Suprapubic skin (tissue), 4 donors: ENCODE data around the gene RPS6KA4. TPM values are rescaled to one million over a fixed set of nuclear protein-coding genes. Genes with fewer than 3 reads are reported as not detected.
"Not testable (repeated sequence)": the region's sequence is repeated elsewhere in the genome, so short reads cannot be mapped to it uniquely, and the experiment has no call there.

ENCODE experiments used
- DNase-seq, 2 donors: peaks; one replicate each; pipeline ENCODE4 v3.0.0-alpha.2; 2019; ENCODE audit warnings: low spot score in 2 of 2
- H3K27ac ChIP-seq: fragments of 200-600 bp; sonication (generic); one replicate; pipeline ENCODE4 v1.5.1; 2019
- H3K27me3 ChIP-seq: fragments of 200-600 bp; sonication (generic); one replicate; pipeline ENCODE4 v1.5.1; 2019
- H3K36me3 ChIP-seq: fragments of 200-600 bp; sonication (generic); one replicate; pipeline ENCODE4 v1.5.1; 2019
- H3K4me1 ChIP-seq: fragments of 200-600 bp; sonication (generic); one replicate; pipeline ENCODE4 v1.5.1; 2019
- H3K4me3 ChIP-seq: fragments of 200-600 bp; sonication (generic); one replicate; pipeline ENCODE4 v1.5.1; 2019; ENCODE audit warnings: mild to moderate bottlenecking
- H3K9me3 ChIP-seq: fragments of 200-600 bp; sonication (generic); one replicate; pipeline ENCODE4 v1.5.1; 2019
- CTCF ChIP-seq, 2 donors: fragments of 200-600 bp in 1 of 2; fragments of 450-650 bp in 1 of 2; sonication (generic) in 1 of 2; IDR thresholded peaks; one replicate each; pipeline ENCODE4 v1.5.1; 2016 to 2019; ENCODE audit warnings: antibody characterized with exemption in 2 of 2, mild to moderate bottlenecking in 1 of 2, moderate library complexity in 1 of 2
- EP300 ChIP-seq: sonication (generic); formaldehyde crosslinking; IDR thresholded peaks from one replicate; pipeline ENCODE4 v1.6.1; 2017; ENCODE audit warnings: antibody characterized with exemption
- POLR2A ChIP-seq, 2 donors: fragments of 450-650 bp; IDR thresholded peaks; one replicate each; pipeline ENCODE4 v1.6.1; 2017; ENCODE audit warnings: antibody characterized with exemption in 2 of 2, mild to moderate bottlenecking in 2 of 2, moderate library complexity in 2 of 2
- POLR2AphosphoS5 ChIP-seq, 3 donors: sonication (generic); formaldehyde crosslinking; IDR thresholded peaks; one replicate each; pipeline ENCODE4 v1.6.1; 2017; ENCODE audit warnings: antibody characterized with exemption in 3 of 3
- WGBS: methylation state at CpG from one replicate; pipeline ENCODE4 v1.1.5; 2018; 5-methylcytosine and 5-hydroxymethylcytosine counted together
- total RNA-seq, 4 donors: library from RNA; depleted of rRNA; stranded (reverse); fragments of >200 nt; gene quantifications; one replicate each; pipeline ENCODE4 v1.1.0, GENCODE V29; 2016

RPS6KA4 gene
- 10 to 100 TPM; 29.4 to 46.0 (median 39.6) TPM for total RNA-seq

DNA sequence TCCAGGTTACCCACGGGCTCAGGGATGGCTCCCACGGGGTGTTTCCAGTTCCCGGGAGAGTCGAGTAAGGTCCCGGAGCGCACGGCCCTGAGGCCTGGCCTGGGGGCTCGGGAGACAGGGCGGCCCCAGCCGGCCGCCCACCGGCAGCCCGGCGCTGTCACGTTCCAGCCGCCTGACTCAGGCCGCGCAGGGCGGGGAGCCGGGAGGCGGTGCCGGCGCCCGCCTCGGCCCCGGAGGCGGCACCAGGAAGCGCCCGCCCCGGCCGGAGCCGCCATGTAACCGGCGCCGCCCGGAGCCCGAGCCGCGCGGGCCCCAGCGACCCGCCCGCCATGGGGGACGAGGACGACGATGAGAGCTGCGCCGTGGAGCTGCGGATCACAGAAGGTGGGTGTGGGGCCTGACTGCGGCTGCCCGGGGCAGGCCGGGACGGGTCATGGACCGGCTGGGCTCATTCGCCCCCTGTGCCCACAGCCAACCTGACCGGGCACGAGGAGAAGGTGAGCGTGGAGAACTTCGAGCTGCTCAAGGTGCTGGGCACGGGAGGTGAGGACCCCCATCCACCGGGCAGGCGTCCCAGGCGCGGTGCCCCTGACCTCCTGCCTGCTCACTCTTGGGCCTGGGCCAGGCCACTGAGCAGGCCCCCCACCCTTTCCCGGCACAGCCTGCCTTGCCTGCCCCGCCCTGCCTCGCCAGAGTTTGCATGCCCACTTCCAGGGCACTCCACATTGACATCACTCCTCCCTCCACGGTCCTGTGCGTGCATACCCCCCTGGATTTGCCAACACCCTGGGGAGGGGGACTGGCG, at the start of gene RPS6KA4:
TSS of gene RPS6KA4 (plus strand) at position 256 of the 805 bp plus-strand sequence. CDS start at position 330, 74 bp downstream.
- DNase-seq, result peak in 1 of 2 donors; percentile 73
- no peaks in the 10 kb centered on the region for H3K9me3 ChIP-seq
- H3K4me1 ChIP-seq, result peaks cover 49% of the 10 kb centered on the region
- H3K36me3 ChIP-seq, result peaks cover 37% of the 10 kb centered on the region
- WGBS, result 0% methylated on average over 12 of the region's 70 CpGs
- peak within 1 kb of the TSS; percentile 83 for H3K27ac ChIP-seq
- H3K4me3 ChIP-seq, result peak within 1 kb of the TSS; percentile 88
- no peaks in the 10 kb centered on the region for H3K27me3 ChIP-seq
- TF ChIP-seq POLR2A (IDR thresholded peaks at IDR 0.05) (peak in 1 of 2 donors; percentile 27), POLR2AphosphoS5 (IDR thresholded peaks at IDR 0.05) (no peak)

DNA sequence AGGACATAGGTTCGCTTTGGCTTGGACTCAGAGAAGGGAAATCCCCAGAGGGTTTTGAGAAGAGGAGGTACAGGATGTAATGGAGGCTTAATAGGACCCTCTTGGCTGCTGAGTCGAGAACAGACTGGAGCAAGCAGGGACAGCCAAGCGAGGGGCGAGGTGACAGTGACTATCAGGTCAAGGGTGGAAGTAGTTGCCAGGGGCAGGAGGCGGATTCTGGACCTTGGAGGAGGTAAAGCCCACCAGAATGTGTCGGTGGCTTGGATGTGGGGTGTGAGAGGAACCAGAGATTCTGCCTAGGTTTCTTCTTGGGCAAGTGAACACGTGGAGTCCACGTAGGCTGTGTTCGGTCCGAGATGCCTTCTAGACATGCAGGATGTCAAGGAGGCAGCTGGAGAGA, 46.0 kb upstream of the RPS6KA4 start:
- 74% methylated on average over 10 of the region's 10 CpGs for WGBS
- peak overlapping the region; percentile 50 for H3K27ac ChIP-seq
- H3K4me3 ChIP-seq, result no peak overlapping the region
- TF ChIP-seq CTCF (IDR thresholded peaks at IDR 0.05) (no peak), POLR2A (IDR thresholded peaks at IDR 0.05) (no peak), POLR2AphosphoS5 (IDR thresholded peaks at IDR 0.05) (no peak), EP300 (no peak)
- no peaks in the 10 kb centered on the region for H3K9me3 ChIP-seq
- peaks cover 49% of the 10 kb centered on the region for H3K4me1 ChIP-seq
- peaks cover 22% of the 10 kb centered on the region for H3K36me3 ChIP-seq
- no peaks in the 10 kb centered on the region for H3K27me3 ChIP-seq
- no peak for DNase-seq

GRCh38 chr11:64313491-64314145, 45.3 kb upstream of the RPS6KA4 start:
- Histone ChIP-seq H3K4me3 (no peak overlapping the region), H3K9me3 (no peaks in the 10 kb centered on the region), H3K4me1 (peaks cover 52% of the 10 kb centered on the region), H3K27me3 (no peaks in the 10 kb centered on the region), H3K36me3 (peaks cover 22% of the 10 kb centered on the region), H3K27ac (peak overlapping the region; percentile 50)
- WGBS, result 21% methylated on average over 10 of the region's 18 CpGs
- TF ChIP-seq CTCF (IDR thresholded peaks at IDR 0.05) (no peak), EP300 (no peak), POLR2AphosphoS5 (IDR thresholded peaks at IDR 0.05) (no peak), POLR2A (IDR thresholded peaks at IDR 0.05) (no peak)
- DNase-seq, result peak in 1 of 2 donors; percentile 85

DNA sequence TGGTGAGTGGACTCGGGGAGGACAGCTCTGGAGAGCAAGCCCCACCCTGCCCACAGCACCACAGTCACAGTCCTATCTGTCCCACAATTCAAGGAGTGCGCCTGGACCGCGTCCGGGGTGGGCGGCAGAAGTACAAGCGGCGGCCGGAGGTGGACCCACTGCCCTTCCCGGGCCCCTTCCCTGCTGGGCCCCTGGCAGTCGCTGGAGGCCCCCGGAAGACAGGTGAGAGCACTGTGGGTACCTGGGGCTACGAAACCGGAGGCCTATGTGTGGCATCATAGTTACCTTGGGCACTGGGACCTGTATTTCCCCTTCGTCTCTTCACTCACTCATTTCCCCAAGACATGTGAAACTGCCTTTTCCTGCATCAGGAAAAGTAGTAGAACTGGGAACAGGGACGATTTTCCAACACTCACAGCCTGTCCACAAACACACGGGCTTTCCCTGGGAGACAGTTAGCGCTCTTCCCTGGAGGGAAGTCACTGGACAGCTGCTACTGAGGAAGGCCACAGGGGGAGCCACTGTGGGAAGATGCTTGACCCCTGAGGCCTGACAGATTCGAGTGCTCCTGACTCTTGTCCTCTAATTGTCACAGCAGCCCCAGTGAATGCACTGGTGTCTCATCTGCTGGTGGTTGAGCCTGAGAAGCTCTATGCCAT, 44.7 kb upstream of the RPS6KA4 start:
- H3K36me3 ChIP-seq, result peaks cover 22% of the 10 kb centered on the region
- peak overlapping the region; percentile 50 for H3K27ac ChIP-seq
- no peak overlapping the region for H3K4me3 ChIP-seq
- no peak for DNase-seq
- WGBS, result 80% methylated on average over 14 of the region's 19 CpGs
- peaks cover 58% of the 10 kb centered on the region for H3K4me1 ChIP-seq
- H3K27me3 ChIP-seq, result no peaks in the 10 kb centered on the region
- H3K9me3 ChIP-seq, result no peaks in the 10 kb centered on the region
- no peak for TF ChIP-seq CTCF (IDR thresholded peaks at IDR 0.05)
- TF ChIP-seq POLR2A (IDR thresholded peaks at IDR 0.05), result no peak
- TF ChIP-seq EP300, result no peak
- TF ChIP-seq POLR2AphosphoS5 (IDR thresholded peaks at IDR 0.05), result no peak

DNA sequence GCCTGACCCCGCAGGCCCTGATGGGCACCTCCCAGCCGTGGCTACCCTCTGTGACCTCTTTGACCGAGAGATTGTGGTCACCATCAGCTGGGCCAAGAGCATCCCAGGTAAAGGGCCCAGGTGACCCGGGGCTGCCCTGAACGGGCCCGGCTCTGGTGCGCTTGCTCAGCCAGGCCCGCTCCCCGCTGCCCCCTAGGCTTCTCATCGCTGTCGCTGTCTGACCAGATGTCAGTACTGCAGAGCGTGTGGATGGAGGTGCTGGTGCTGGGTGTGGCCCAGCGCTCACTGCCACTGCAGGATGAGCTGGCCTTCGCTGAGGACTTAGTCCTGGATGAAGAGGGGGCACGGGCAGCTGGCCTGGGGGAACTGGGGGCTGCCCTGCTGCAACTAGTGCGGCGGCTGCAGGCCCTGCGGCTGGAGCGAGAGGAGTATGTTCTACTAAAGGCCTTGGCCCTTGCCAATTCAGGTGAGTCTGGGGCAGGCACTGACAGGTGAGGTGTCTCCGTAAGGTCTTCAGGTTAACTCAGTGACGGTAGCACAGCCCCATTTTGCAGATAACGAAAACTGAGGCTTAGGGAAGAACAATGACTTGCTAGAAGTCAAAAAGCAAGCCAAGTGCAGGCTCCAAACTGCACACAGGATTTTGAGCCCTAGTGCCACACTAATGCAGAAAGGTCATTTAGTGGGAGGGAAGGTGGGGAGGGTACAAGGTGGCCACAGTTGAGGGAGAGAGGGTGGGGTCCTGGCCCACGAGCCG, 44.0 kb upstream of the RPS6KA4 start:
- TF ChIP-seq CTCF (IDR thresholded peaks at IDR 0.05) (no peak), EP300 (no peak), POLR2A (IDR thresholded peaks at IDR 0.05) (no peak), POLR2AphosphoS5 (IDR thresholded peaks at IDR 0.05) (no peak)
- Histone ChIP-seq H3K9me3 (no peaks in the 10 kb centered on the region), H3K4me1 (peaks cover 64% of the 10 kb centered on the region), H3K27me3 (no peaks in the 10 kb centered on the region), H3K4me3 (no peak overlapping the region), H3K27ac (no peak overlapping the region), H3K36me3 (peaks cover 22% of the 10 kb centered on the region)
- DNase-seq, result no peak
- WGBS, result 89% methylated on average over 19 of the region's 24 CpGs

DNA sequence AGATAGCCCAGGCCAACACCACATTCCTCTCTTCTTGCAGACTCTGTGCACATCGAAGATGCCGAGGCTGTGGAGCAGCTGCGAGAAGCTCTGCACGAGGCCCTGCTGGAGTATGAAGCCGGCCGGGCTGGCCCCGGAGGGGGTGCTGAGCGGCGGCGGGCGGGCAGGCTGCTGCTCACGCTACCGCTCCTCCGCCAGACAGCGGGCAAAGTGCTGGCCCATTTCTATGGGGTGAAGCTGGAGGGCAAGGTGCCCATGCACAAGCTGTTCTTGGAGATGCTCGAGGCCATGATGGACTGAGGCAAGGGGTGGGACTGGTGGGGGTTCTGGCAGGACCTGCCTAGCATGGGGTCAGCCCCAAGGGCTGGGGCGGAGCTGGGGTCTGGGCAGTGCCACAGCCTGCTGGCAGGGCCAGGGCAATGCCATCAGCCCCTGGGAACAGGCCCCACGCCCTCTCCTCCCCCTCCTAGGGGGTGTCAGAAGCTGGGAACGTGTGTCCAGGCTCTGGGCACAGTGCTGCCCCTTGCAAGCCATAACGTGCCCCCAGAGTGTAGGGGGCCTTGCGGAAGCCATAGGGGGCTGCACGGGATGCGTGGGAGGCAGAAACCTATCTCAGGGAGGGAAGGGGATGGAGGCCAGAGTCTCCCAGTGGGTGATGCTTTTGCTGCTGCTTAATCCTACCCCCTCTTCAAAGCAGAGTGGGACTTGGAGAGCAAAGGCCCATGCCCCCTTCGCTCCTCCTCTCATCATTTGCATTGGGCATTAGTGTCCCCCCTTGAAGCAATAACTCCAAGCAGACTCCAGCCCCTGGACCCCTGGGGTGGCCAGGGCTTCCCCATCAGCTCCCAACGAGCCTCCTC, 43.1 kb upstream of the RPS6KA4 start:
- not testable (repeated sequence) for DNase-seq, H3K9me3 ChIP-seq, H3K27me3 ChIP-seq, H3K4me3 ChIP-seq, H3K27ac ChIP-seq
- Histone ChIP-seq H3K4me1 (peaks cover 63% of the 10 kb centered on the region), H3K36me3 (peaks cover 29% of the 10 kb centered on the region)
- 83% methylated on average over 20 of the region's 25 CpGs for WGBS
